Activated naive CD4-positive, alpha-beta T cell treated with anti-CD3 and anti-CD28 coated beads, Interleukin-2, amount 50 U/mL, for 24 hours (primary cell): ENCODE data around the gene HLCS.

Source experiments
- H3K27ac Mint-ChIP-seq: one replicate; pipeline ENCODE4 v1.8.0; 2021; ENCODE audit warnings: mild to moderate bottlenecking, mixed read lengths
- H3K27me3 Mint-ChIP-seq: one replicate; pipeline ENCODE4 v1.8.0; 2021; ENCODE audit warnings: mixed read lengths
- H3K36me3 Mint-ChIP-seq: one replicate; pipeline ENCODE4 v1.8.0; 2021; ENCODE audit warnings: mixed read lengths
- H3K4me1 Mint-ChIP-seq: one replicate; pipeline ENCODE4 v1.8.0; 2021; ENCODE audit warnings: mixed read lengths
- H3K4me3 Mint-ChIP-seq: one replicate; pipeline ENCODE4 v1.8.0; 2021; ENCODE audit warnings: mild to moderate bottlenecking, mixed read lengths
- H3K9me3 Mint-ChIP-seq: one replicate; pipeline ENCODE4 v1.8.0; 2021; ENCODE audit warnings: mixed read lengths

HLCS gene

DNA sequence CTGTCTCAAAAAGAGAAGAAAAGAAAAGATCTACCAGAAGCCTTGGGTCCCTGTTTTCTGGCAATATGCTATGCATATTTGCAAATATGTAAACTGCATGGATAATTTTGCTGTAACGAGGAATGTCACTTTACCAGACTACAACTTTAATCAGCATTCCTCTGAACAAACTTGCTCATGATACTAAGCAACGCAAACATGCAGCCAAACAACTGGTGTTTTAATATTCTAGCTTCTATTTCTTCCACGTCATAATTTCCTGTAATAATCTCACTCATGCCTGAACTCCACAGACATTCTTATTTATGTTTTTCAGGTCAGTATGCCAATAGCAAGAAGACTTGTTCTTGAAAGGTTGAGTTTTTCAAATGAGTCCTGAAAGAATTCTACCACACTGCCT is 153.4 kb downstream of the HLCS start:
- H3K4me1 Mint-ChIP-seq: no peaks in the 10 kb centered on the region
- H3K9me3 Mint-ChIP-seq: no peaks in the 10 kb centered on the region
- no peaks in the 10 kb centered on the region for H3K27me3 Mint-ChIP-seq
- H3K36me3 Mint-ChIP-seq: peaks cover 4% of the 10 kb centered on the region
- H3K27ac Mint-ChIP-seq: no peak overlapping the region
- no peak overlapping the region for H3K4me3 Mint-ChIP-seq

DNA sequence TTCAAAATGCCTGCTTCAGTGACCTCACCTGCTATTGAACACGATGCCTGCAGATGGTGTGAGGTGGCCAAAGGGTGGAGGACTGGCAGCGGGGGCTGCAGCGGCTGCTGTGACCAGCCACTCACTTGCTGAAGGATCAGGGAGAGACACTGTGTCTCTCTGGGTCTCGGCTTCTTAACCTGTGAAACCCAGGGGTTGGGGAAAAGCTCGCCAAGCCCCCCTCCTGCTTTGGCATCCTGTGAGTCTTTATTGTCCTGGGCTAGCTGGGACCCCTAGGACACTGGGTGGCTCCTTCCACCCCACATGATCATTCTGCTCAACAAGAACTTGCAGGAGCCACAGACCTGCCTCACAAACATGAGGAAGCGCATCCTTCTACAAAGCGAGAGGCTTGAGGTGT is 154.7 kb downstream of the HLCS start:
- Mint-ChIP-seq H3K4me3 (no peak overlapping the region), H3K36me3 (peaks cover 4% of the 10 kb centered on the region), H3K27ac (no peak overlapping the region), H3K9me3 (no peaks in the 10 kb centered on the region), H3K4me1 (no peaks in the 10 kb centered on the region), H3K27me3 (no peaks in the 10 kb centered on the region)

DNA sequence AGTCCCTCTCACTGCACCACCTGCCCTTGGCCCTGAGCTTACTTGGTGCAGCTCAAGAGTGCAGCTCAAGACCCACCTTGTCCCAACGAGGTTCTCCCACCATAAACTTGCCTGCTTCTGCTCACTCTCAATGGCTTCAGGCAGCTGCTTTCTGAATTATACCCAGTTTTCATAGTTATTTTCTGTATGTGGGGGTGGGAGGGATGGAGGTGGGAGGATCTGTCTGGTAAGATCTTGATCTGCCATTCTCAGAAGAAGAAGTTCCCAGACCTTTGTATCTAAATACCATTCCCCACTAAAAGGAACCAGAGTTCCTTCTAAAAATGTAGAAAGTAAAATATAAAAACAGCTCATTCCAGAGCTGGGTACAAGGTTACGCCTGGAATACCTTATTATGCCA is 156.0 kb downstream of the HLCS start:
- no peaks in the 10 kb centered on the region for H3K9me3 Mint-ChIP-seq
- H3K27me3 Mint-ChIP-seq: no peaks in the 10 kb centered on the region
- no peak overlapping the region for H3K27ac Mint-ChIP-seq
- no peaks in the 10 kb centered on the region for H3K4me1 Mint-ChIP-seq
- no peak overlapping the region for H3K4me3 Mint-ChIP-seq
- peaks cover 7% of the 10 kb centered on the region for H3K36me3 Mint-ChIP-seq

DNA sequence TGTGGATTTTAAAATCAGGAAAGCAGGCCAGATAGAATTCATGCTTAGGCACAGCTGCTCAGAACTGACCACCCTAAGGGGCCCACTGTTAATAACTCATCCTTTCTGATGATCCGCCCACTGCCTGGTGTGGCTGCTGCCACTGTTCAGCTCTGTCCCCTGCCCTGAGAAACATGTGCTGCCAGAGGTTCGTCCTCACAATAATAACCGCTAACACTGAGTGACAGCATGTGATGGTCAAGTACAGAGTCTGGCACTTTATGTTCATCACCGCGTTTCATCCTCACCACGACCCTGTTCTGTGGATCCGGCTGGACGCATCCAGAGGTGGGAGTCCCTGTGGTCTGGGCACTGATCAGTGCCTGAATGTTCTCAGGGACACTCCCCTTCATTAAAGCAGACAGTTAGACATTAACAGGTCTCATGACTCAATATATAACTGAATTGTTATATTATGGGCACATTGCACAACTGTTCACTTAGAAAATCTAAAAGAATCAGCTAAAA is 159.0 kb downstream of the HLCS start:
- Mint-ChIP-seq H3K4me3 (no peak overlapping the region), H3K9me3 (no peaks in the 10 kb centered on the region), H3K27me3 (no peaks in the 10 kb centered on the region), H3K27ac (no peak overlapping the region), H3K36me3 (peaks cover 12% of the 10 kb centered on the region), H3K4me1 (no peaks in the 10 kb centered on the region)

DNA sequence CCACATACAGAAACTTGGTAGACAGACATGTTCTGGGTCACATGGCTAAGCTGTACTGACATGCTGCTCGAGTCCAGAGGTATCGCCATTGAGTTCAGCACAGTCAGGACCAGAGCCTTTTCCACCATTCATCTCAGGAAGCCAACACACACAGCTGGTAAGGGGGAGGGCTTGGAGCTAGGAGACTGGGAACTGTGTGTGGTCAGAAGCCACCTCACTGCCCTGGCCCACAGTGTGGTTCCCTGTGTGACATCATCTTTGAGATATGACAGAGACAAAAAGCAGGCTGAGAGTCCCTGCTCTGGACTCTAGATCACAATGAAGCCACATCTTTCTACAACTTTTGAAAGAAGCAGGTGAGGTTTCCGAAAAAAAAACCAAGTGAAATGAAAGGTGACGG is 160.4 kb downstream of the HLCS start:
- Mint-ChIP-seq H3K27ac (no peak overlapping the region), H3K4me3 (no peak overlapping the region), H3K4me1 (no peaks in the 10 kb centered on the region), H3K27me3 (no peaks in the 10 kb centered on the region), H3K36me3 (peaks cover 16% of the 10 kb centered on the region), H3K9me3 (no peaks in the 10 kb centered on the region)

DNA sequence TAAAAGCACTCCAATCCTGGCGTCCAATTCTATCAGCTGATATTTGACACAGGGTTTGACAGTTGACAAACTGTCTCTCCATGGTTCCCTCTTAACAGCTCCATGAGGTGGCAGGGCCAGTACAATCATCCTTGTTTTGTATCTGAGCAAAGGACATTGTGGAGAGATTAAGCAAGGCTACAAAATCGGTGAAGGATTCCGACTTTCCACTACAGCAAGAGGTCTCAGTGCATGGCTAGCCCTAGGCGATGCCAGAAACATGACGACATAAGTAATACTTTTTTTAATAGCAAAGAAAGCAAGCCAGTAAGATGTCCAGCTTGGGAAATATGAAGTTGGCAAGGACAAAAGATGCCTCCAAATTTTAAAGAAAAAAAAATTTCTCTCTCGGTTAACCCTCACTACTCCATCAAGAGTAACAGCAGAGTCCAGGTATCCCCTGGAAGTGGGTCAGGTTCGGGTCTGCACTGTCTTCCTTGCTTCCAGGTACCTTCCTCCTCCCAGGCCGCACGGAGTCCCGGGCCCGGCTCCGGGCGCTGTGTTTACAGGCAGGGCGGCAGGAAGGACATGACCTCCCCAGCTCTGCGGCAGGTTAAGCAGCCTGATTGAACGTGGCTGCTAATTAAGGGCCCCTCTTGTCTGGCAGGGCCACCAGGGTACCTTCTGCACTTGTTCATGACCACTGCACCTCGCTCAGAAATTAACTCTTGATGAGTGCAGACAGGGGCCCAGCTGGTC is 161.4 kb downstream of the HLCS start:
- Mint-ChIP-seq H3K4me1 (no peaks in the 10 kb centered on the region), H3K27me3 (no peaks in the 10 kb centered on the region), H3K9me3 (no peaks in the 10 kb centered on the region), H3K36me3 (peaks cover 19% of the 10 kb centered on the region), H3K27ac (no peak overlapping the region), H3K4me3 (no peak overlapping the region)

DNA sequence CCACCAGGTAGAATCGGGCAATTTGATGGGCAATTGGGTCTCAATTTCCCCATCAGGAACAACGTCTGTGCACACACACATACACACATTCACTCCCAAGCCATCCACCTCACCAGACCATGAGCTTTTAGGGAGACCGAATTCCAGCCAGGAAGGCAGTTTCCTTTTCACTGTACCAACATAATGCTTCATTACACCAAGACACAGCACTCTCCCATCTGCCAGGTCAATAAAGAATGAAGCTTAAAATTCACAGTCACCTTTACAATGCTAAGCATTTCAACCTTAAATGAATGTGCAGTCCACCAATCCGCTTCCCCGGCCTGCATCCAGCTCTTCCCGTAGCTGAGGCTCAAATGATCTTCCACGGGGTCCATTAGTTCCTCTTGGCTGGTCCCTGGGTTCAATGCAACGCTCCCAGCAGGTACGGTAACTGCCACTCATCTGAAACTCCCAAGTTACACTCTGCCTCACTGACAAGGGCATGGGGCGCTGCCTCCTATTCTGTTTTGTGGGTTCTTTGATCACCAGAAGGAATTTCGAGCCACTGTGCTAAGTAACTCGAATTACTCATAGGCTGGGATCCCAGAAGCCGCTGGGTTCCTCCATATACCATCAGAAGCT is 162.5 kb downstream of the HLCS start:
- Mint-ChIP-seq H3K4me1 (no peaks in the 10 kb centered on the region), H3K9me3 (peaks cover 6% of the 10 kb centered on the region), H3K27me3 (no peaks in the 10 kb centered on the region), H3K27ac (no peak overlapping the region), H3K4me3 (no peak overlapping the region), H3K36me3 (peaks cover 26% of the 10 kb centered on the region)

DNA sequence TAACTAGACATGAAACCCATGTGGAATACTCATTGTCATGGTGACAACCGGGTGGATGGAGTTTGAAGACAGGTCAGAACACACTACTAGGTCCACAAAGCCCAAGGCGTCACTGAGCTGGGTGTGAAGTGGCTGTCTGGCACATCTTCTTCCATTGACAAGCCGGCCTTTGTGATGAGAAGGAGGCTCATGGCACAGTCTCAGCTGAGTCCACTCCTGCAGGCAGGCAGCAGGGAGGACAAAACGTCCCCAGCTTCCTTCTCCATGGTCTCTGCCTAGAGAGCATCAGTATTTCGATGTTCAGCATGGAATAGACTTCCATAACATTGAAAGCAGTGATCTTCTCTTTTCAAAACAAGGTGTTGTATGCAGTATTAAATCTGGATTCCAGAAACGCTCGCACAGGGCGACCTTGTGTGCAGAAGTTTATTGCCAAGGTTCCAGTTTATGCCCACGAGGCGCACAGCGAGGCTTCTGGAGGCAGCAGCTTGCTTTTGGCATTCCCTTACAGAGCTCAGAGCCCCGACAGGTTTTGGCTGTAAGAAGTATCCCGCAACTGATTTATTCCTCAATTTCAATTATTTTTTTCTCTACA is 163.3 kb downstream of the HLCS start:
- Mint-ChIP-seq H3K4me1 (no peaks in the 10 kb centered on the region), H3K9me3 (peaks cover 8% of the 10 kb centered on the region), H3K4me3 (no peak overlapping the region), H3K36me3 (peaks cover 31% of the 10 kb centered on the region), H3K27ac (no peak overlapping the region), H3K27me3 (no peaks in the 10 kb centered on the region)

DNA sequence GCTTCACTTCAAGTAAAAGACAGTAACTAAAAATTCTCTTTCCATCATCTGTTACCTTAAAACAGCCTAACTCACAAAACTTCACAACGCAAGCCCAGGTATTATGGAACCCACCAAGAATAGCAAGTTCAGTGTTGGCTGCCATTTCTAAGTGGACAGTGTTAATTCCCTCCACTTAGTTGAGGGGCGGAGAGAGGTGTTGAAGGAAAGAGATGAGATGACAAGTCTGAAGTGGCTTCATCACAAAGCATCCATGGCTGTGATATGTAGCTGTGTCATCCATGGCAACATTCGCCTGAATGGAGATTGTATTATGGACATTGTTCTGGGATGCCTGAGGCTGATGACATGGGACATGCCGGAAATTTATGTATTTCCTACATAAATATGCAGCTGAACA is 165.7 kb downstream of the HLCS start:
- Mint-ChIP-seq H3K4me1 (no peaks in the 10 kb centered on the region), H3K36me3 (peaks cover 34% of the 10 kb centered on the region), H3K27me3 (no peaks in the 10 kb centered on the region), H3K9me3 (peaks cover 8% of the 10 kb centered on the region), H3K27ac (no peak overlapping the region), H3K4me3 (no peak overlapping the region)

DNA sequence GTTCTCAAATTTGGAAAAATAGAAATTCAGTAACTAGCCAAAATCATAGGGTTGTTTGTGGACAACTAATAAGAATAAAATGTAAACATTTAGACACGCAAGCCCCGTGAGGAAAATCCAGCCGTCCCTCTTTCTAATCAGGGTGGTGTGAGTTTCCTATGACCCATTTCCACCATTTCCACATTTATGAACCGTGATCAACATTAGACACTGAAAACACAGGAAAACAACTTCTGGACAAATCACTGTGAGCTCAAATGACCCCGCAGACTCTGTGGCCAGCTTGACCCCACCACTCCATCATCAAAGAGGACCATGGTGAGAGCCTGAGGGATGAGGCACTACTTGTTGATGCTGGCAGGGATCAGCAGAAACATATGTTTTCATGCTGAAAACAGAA is 166.6 kb downstream of the HLCS start:
- no peak overlapping the region for H3K27ac Mint-ChIP-seq
- no peak overlapping the region for H3K4me3 Mint-ChIP-seq
- H3K9me3 Mint-ChIP-seq: peaks cover 8% of the 10 kb centered on the region
- peaks cover 36% of the 10 kb centered on the region for H3K36me3 Mint-ChIP-seq
- H3K4me1 Mint-ChIP-seq: no peaks in the 10 kb centered on the region
- H3K27me3 Mint-ChIP-seq: no peaks in the 10 kb centered on the region

DNA sequence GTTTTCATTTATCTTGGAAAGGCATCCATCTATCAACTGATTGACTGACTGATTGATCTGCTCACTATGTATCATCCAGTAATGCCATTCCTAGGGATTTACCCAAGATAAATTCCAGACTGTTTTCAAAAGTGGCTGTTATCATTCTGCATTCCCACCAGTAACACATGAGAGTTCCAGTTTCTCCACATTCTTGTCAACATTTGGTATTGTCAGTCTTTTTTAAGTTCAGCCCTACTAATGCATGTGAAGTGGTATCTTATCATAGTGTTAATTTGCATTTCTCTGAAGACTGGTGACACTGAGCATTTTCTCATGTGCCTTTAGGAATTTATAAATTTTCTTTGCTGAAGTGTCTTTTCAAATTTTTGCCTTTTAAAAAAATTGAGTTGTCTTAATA is 168.0 kb downstream of the HLCS start:
- H3K4me3 Mint-ChIP-seq: no peak overlapping the region
- no peak overlapping the region for H3K27ac Mint-ChIP-seq
- H3K36me3 Mint-ChIP-seq: peaks cover 38% of the 10 kb centered on the region
- H3K27me3 Mint-ChIP-seq: no peaks in the 10 kb centered on the region
- H3K4me1 Mint-ChIP-seq: no peaks in the 10 kb centered on the region
- peaks cover 8% of the 10 kb centered on the region for H3K9me3 Mint-ChIP-seq

DNA sequence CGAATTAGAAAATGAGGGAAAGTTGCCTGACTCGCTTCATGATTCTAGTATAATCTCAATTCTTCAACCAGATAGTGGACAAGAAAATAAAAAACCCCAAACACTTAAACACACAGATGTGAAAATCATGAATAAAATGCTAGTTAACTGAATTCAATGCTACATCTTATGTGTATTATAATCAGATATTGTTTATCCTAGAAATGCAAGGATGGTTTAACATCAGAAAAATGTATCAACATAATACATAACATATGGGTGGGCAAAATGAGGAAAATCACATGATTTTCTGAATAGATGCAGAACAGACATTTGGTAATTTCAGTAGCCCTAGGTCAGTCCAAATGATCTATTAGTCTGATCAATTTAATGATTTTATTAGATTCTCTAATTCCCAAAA is 170.4 kb downstream of the HLCS start:
- H3K4me3 Mint-ChIP-seq: no peak overlapping the region
- peaks cover 31% of the 10 kb centered on the region for H3K36me3 Mint-ChIP-seq
- H3K27me3 Mint-ChIP-seq: no peaks in the 10 kb centered on the region
- H3K9me3 Mint-ChIP-seq: peaks cover 8% of the 10 kb centered on the region
- no peaks in the 10 kb centered on the region for H3K4me1 Mint-ChIP-seq
- H3K27ac Mint-ChIP-seq: no peak overlapping the region

DNA sequence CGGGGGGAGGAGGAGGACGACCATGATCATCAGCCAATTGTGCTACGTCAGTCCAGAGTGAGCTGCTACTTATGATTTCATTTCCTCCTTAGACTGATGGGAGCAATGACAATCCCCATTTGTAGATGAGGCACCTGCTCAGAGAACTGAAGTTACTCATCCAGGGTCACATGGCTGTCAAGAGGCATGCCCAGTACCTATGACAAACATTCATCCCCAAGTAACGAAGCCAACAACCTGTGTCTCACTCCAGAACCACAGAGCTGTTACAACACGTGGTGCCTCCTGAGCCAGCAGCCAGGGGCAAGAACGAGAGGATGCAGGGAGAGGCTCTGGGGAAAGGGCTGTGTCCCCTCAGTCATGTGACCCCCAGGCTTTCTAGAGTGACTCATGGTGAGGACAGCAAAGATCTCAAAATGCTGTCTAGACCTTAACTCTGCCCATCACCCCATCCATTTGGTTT is 173.9 kb downstream of the HLCS start:
- Mint-ChIP-seq H3K4me3 (no peak overlapping the region), H3K9me3 (no peaks in the 10 kb centered on the region), H3K27ac (no peak overlapping the region), H3K27me3 (no peaks in the 10 kb centered on the region), H3K36me3 (peaks cover 21% of the 10 kb centered on the region), H3K4me1 (no peaks in the 10 kb centered on the region)

DNA sequence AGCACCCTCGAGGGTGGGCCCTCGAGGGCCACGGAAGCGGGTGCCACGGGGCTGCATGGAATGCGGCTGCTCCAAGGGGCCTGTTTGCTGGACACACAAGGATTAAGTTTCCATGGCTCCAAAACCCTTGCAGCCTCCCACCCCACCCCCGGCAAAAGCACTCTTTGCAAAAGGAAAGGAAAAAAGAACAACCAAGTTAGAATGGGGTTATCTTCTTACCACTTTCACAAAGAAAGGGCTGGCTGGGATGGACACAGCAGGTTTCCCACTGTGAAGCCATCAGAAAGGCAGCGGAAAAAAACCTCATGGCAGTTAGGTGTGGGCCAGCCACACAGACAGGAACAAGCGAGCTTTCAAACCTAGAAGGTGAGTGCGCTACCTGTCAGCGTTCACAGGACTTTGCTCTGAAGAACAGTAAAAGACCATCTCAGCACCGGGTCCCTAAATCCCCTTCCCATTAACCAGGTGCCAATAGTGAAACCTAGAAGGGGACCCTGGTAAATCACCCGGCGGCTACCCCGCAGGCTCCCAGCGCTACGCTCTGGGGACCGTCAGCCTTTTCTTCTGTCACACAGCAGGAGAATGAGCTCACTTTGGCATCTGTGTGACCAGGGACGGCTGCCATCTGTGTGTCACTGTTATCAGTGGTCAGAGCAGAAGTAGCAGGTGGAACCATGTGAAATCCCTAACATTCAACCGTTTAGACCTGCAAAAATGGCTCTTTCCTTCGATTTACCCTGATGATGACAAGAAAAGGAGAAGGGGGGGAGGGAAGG is 174.6 kb downstream of the HLCS start:
- peaks cover 18% of the 10 kb centered on the region for H3K36me3 Mint-ChIP-seq
- no peak overlapping the region for H3K4me3 Mint-ChIP-seq
- no peaks in the 10 kb centered on the region for H3K9me3 Mint-ChIP-seq
- H3K4me1 Mint-ChIP-seq: no peaks in the 10 kb centered on the region
- no peaks in the 10 kb centered on the region for H3K27me3 Mint-ChIP-seq
- no peak overlapping the region for H3K27ac Mint-ChIP-seq

DNA sequence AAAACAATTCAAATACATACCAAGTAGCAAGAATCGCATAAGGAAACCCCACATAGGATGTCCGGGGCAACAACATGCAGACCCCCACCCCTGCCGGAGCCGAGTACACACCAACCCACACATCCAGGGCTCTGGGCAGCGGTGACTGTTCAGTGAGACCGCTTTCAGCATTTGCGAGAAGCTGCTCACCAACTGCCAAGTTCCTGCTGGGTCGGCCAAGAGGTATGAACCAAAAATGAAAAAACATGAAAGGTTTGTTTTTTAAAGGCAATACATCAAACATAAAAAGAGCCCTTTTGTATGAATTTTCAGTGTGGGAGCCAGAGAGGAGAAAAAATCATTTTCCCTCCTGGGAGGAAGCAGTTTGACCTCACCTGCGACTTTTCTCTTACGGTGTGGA is 175.3 kb downstream of the HLCS start:
- H3K36me3 Mint-ChIP-seq: peaks cover 20% of the 10 kb centered on the region
- no peak overlapping the region for H3K27ac Mint-ChIP-seq
- H3K27me3 Mint-ChIP-seq: no peaks in the 10 kb centered on the region
- H3K4me1 Mint-ChIP-seq: no peaks in the 10 kb centered on the region
- no peak overlapping the region for H3K4me3 Mint-ChIP-seq
- H3K9me3 Mint-ChIP-seq: no peaks in the 10 kb centered on the region

DNA sequence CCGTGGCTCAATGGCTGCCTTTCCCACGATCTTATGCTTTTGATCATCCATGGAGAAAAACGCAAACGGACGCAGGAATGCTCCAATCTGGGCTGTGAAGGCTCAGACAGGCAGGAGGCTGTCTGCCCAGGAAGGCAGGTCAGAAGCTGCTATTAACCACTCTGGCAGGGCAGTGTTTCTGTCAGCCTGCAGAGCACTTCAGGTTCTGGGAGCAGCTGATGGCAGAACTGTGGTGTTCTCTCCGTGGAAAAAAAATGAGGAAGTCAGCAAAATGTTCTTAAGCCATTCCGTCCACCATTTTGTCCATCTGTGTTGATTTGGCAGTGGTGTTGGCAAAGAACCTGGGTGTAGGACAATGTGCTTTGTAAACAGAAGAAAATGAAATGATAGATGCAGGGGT is 175.9 kb downstream of the HLCS start:
- Mint-ChIP-seq H3K4me3 (no peak overlapping the region), H3K27me3 (no peaks in the 10 kb centered on the region)

More for the DNA sequence above, 175.9 kb downstream of the HLCS start:
- H3K4me1 Mint-ChIP-seq: no peaks in the 10 kb centered on the region
- H3K36me3 Mint-ChIP-seq: peaks cover 22% of the 10 kb centered on the region
- no peaks in the 10 kb centered on the region for H3K9me3 Mint-ChIP-seq
- no peak overlapping the region for H3K27ac Mint-ChIP-seq
